ENCODE results near the gene FAM169A. TPM values are rescaled to one million over a fixed set of nuclear protein-coding genes. Genes with fewer than 3 reads are reported as not detected.
A peak's percentile ranks its signal among the peaks of the same experiment; 100 is the strongest.
"Not testable (repeated sequence)": the region's sequence is repeated elsewhere in the genome, so short reads cannot be mapped to it uniquely, and the experiment has no call there.

The FAM169A gene, protein sequence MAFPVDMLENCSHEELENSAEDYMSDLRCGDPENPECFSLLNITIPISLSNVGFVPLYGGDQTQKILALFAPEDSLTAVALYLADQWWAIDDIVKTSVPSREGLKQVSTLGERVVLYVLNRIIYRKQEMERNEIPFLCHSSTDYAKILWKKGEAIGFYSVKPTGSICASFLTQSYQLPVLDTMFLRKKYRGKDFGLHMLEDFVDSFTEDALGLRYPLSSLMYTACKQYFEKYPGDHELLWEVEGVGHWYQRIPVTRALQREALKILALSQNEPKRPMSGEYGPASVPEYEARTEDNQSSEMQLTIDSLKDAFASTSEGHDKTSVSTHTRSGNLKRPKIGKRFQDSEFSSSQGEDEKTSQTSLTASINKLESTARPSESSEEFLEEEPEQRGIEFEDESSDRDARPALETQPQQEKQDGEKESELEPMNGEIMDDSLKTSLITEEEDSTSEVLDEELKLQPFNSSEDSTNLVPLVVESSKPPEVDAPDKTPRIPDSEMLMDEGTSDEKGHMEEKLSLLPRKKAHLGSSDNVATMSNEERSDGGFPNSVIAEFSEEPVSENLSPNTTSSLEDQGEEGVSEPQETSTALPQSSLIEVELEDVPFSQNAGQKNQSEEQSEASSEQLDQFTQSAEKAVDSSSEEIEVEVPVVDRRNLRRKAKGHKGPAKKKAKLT
- 24.3 TPM for polyA plus RNA-seq (ENCODE audit: insufficient read length)
- long read RNA-seq, donor 1 = 0 reads
- long read RNA-seq, donor 2 = 0 reads
- long read RNA-seq, donor 3 = 0 reads
- long read RNA-seq, donor 4 = 0 reads
- long read RNA-seq, donor 5 = 0 reads
- long read RNA-seq, donor 6 = 0 reads
- long read RNA-seq, donor 7 = 0 reads
- long read RNA-seq, donor 8 = 0 reads

GRCh38 chr5:74865804-74866595, at the start of gene FAM169A:
TSS of gene FAM169A (minus strand) at chr5:74866387. CDS start at chr5:74841676, 24,711 bp downstream.
- peak; percentile 39 for DNase-seq

DNA sequence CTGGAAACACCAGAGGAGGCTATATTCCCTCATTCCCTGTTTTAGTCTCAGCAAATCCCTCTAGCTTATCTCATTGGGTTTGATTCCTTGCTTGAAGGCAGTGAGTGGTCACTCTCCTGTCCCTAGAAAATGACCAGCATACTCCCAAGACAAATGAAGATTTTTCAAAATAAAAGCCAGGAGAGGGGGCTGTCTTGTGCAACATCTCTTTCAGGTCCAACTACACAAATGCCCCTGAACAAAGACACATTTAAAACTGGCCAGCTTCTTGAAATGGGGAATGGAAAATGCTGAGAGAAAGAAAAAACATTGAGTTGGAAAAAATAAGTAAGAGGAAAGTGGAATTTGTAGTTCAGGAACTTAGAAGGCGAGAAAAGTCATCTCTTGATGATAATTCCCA, 49.3 kb upstream of the FAM169A start:
- no peak for DNase-seq

DNA sequence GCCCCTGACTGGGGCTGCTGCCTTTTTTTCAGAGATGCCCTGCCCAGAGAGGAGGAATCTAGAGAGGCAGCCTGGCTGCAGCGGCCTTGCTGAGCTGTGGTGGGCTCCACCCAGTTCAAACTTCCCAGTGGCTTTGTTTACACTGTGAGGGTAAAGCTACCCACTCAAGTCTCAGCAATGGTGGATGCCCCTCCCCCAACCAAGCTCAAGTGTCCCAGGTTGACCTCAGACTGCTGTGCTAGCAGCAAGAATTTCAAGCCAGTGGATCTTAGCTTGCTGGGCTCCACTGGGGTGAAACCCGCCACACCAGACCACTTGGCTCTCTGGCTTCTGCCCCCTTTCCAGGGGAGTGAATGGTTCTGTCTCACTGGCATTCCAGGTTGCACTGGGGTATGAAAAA, 45.2 kb upstream of the FAM169A start:
- not testable (repeated sequence) for DNase-seq

DNA sequence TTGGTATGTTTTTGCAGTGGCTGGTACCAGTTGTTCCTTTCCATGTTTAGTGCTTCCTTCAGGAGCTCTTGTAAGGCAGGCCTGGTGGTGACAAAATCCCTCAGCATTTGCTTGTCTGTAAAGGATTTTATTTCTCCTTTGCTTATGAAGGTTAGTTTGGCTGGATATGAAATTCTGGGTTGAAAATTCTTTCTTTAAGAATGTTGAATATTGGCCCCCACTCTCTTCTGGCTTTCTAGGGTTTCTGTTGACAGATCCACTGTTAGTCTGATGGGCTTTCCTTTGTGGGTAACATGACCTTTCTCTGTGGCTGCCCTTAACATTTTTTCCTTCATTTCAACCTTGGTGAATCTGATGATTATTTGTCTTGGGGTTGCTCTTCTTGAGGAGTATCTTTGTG, 43.7 kb upstream of the FAM169A start:
- not testable (repeated sequence) for DNase-seq

- not testable (repeated sequence) for DNase-seq
Measured at GRCh38 chr5:74908237-74908636, 42.0 kb upstream of the FAM169A start.

GRCh38 chr5:74904713-74905112, 38.5 kb upstream of the FAM169A start:
- DNase-seq = not testable (repeated sequence)

GRCh38 chr5:74903165-74903787, 37.1 kb upstream of the FAM169A start:
- DNase-seq = peak; percentile 39

GRCh38 chr5:74897049-74897448, 30.9 kb upstream of the FAM169A start:
- DNase-seq = no peak

DNA sequence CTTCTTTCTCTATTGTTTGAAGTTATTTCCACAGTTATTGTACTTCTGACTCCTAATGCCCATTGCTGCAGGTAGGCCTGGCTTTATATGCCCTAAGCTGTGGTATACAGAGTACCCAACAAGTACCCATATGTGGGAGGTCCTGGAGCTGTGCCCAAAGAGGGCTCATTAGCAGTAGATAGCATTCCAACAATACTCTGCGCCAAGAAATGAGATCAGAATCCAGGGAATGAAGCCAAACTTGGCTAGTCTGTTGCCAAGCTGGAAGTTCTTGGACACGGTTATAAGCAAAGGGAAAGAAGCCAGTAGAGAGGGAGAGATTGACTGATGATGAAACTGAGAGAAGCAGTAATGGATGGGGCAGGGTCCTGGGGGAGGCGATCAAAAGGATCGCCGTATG, 29.7 kb upstream of the FAM169A start:
- no peak for DNase-seq

GRCh38 chr5:74894351-74894750, 28.2 kb upstream of the FAM169A start:
- no peak for DNase-seq

GRCh38 chr5:74892921-74893320, 26.7 kb upstream of the FAM169A start:
- no peak for DNase-seq

- no peak for DNase-seq
Measured at GRCh38 chr5:74889523-74890105, 23.4 kb upstream of the FAM169A start.

- no peak for DNase-seq
Measured at GRCh38 chr5:74888117-74888516, 21.9 kb upstream of the FAM169A start.

- DNase-seq = peak; percentile 80
Measured at GRCh38 chr5:74885170-74885569, 19.0 kb upstream of the FAM169A start.

- DNase-seq = not testable (repeated sequence)
Measured at GRCh38 chr5:74882379-74883134, 16.4 kb upstream of the FAM169A start.

DNA sequence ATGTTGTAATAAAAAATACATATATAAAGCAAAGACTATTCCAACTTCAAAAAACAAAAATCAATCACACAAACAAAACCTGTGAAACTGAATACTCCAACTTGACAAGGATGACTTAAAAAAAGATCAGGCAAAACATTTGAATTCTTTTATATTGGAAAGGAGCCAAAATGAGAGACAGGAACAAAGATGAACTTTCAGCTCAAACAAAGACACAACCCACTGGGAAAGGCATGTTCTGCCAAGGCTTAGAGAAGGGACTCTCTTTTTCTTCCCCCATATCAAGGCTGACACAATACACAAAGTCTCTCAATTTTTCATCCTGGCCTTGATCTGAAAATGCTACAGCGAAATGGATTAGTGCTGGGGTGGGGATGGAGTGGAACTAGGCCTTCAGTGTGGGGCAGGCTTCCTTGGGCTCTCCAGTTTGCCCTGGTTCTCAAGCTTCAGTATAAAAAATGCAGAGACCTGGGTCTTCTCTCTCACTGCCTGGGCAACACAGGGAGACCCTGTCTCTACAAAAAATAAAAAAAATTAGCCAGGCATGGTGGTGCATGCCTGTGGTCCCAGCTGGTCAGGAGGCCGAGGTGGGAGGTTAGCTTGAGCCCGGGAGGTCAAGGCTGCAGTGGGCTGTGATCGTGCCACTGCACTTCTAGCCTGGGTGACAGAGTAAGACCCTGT, 11.6 kb upstream of the FAM169A start:
- no peak for DNase-seq

DNA sequence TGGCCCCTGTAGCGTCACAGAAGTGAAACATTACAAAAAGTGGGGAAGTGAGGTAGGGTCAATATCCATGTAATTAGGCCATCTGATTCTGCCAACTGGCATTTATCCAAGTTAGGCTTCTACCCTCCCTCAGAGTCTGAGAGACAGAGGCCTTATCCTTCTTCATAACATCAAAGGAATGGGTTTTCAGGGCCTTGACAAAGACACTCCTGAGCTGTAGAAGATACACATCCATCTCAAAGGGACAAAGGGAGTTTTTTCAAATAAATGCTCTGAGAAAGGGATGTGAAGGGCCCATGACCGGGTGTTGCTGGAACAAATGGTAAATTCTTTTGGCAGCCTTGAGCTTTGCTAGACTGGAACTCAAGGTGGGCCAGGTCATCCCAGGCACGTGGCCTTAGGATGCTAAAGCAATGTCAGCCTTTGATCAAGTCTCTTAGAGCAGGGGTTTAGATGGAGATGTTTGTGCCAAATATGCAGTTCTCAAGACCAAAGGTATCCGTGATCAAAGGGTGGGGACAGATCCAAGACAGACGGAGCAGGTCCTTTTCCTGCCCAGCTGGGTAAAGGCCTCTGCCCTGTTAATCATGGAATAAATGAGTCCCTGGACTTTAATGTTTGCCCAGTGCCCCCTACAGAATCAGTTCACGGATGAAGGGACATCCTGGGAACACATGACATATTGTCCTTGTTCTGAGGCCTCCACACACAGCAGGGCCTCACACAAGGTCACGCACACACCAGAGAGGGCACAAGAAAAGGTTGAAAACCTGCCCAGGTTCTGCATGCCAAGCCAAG, 10.0 kb upstream of the FAM169A start:
- DNase-seq = no peak

DNA sequence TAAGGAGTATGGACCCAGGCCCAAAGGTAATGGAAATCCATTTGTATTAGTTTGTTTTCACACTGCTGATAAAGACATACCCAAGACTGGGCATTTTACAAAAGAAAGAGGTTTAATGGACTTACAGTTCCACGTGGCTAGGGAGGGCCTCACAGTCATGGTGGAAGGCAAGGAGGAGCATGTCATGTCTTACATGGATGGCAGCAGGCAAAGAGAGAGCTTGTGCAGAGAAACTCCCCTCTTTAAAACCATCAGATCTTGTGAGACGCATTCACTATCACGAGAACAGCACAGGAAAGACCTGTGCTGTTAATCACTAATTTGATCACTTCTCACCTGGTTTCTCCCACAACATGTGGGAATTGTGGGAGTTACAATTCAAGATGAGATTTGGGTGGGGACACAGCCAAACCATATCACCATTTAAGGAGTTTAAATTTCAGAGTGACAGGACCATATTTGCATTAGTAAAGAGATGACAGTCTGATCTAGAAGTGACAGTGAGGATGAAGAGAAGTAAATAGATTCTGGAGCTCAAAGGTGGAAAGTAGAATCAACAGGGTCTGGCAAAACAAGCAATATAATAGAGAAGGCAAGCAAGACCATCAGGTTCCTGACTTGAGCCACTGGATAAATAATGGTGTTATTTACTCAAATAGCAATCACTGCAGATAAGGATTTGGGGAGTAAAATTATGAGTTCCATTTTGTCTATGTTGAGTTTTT, 7.5 kb upstream of the FAM169A start:
- no peak for DNase-seq
